ENCODE results near the gene HLA-A.
"Not testable (repeated sequence)": the region's sequence is repeated elsewhere in the genome, so short reads cannot be mapped to it uniquely, and the experiment has no call there.

The HLA-A gene

DNA sequence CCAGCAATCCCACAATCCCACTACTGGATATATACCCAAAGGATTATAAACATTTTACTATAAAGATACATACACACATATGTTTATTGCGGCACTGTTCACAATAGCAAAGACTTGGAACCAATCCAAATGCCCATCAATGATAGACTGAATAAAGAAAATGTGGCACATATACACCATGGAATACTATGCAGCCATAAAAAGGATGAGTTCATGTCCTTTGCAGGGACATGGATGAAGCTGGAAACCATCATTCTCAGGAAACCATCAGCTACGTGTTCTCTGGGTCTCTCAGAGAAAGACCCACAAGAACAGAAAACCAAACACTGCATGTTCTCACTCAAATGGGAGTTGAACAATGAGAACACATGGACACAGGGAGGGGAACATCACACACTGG, 21.4 kb downstream of the HLA-A start:
- DNase-seq: not testable (repeated sequence)

DNA sequence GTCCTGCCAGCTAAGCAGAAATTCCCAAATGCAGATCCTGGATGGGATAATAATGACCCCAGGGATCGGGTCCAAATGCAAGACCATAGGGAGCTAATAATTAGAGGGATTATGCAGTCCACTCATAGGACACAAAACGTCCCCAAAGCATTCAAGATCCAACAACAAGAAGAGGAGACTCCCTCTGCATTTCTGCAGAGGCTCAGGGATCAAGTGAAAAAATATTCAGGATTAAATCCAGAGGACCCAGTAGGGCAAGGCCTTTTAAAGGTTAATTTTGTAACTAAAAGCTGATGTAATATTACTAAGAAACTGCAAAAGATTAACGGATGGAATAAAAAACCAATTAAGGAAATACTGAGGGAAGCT, 22.2 kb downstream of the HLA-A start:
- no peak for DNase-seq

GRCh38 chr6:29964887-29965562, 22.7 kb downstream of the HLA-A start:
- DNase-seq: peak; percentile 89

- DNase-seq: no peak
Observed at GRCh38 chr6:29965563-29965872, 23.2 kb downstream of the HLA-A start.

DNA sequence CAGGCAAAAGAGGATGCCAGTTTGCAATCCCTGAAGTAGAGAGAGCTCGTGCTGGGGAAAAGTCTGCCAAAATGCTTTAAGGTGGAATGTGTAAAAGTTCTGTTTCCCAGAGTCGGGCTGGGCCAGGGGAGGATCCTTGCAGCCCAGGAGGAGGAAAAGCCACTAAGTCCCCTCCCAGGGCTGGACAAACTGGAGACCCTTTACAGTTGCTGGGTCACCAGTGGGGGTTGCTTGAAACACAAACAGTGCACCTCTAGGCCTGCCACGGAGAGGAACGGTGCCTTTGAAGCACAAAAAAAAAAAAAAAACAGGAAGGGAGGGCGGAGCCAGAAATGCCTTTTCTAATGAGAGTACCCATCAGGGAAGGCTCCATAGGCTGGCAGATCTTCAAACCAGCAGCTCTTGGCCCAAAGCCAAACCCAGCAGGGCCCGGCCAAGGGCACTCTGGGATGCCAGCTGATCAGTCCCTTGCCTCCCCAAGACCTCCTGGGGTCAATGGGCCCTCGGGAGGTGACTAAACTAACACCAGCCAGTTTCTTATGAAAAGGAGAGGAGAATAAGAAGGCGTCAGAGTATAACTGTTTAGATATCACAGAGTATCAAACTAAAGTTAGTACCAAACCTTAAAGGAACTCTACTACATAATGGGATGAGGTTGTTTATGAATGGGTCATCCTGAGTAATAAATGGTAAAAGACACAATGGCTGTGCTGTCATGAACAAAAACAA, 23.7 kb downstream of the HLA-A start:
- peak; percentile 63 for DNase-seq

GRCh38 chr6:29967379-29968010, 25.2 kb downstream of the HLA-A start:
- peak; percentile 65 for DNase-seq

GRCh38 chr6:29968130-29968529, 25.8 kb downstream of the HLA-A start:
- no peak for DNase-seq

- DNase-seq: no peak
Observed at GRCh38 chr6:29968905-29969304, 26.6 kb downstream of the HLA-A start.

DNA sequence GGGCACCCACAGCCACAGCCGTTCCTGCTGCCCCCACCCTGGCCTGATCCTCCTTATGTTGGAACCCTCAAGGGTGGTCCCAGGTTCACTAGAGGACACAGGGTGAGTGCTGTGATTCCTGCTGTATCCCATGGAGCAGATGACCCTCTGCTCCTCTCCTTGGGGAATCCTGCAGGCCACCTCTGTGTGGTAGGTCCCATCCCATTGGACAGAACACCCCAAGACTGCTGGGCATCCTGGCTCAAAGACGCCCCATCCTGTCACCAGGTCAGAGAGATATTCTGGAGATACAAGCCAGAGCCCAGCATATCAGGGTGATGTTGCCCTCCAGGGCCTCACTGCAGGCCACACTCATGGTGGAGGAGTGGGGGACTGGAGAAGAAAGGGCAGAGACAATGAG, 28.4 kb downstream of the HLA-A start:
- DNase-seq: no peak

DNA sequence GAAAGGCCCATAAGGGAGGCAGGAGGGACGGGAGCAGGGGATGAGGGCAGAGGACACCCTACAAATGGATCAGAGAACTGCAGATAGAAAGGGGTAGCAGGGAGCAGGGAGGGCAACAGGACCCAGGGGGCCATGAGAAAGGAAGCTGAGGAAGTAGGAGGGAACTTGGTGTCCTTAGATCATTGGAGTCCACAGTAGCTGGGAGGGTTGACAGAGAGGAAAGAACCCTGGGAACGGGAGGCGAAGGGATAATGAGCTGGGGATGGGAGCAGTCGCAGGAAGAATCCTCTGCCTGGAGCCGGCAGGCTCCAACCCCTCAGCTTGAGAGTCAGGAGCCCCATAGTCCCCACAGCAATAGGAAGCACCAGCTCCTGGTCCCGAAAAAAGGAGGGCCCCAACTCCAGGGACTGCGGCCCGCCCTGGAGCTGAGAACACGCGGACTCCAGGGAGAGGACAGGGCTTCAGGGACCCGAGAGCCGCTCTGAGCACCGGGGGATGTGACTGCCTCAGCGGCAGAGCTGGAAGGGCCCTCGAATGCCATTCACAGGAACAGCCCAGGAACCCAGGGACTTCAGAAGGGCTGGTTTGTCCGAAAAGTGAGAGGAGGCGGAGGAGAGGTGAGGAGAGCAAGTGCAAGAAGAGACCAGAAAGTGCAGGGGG, 32.7 kb downstream of the HLA-A start:
- no peak for DNase-seq

DNA sequence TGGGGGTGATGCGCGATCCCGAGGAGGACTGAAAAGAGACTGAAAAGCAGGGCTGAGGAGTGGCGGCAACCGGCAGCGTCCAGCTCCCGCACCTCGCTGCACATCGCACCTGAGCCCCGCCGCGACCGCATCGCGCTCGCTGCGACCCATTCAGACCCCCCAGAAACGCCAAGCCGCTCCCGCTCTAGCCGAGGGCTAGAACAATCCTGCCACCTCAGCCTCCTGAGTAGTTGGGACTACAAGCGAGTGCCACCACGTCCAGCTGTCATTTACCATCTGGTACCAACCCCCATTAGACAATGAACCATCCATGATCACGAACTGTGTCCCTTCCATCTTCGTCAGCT, 33.2 kb downstream of the HLA-A start:
- DNase-seq: no peak

- DNase-seq: no peak
Observed at GRCh38 chr6:29976253-29976587, 33.9 kb downstream of the HLA-A start.

DNA sequence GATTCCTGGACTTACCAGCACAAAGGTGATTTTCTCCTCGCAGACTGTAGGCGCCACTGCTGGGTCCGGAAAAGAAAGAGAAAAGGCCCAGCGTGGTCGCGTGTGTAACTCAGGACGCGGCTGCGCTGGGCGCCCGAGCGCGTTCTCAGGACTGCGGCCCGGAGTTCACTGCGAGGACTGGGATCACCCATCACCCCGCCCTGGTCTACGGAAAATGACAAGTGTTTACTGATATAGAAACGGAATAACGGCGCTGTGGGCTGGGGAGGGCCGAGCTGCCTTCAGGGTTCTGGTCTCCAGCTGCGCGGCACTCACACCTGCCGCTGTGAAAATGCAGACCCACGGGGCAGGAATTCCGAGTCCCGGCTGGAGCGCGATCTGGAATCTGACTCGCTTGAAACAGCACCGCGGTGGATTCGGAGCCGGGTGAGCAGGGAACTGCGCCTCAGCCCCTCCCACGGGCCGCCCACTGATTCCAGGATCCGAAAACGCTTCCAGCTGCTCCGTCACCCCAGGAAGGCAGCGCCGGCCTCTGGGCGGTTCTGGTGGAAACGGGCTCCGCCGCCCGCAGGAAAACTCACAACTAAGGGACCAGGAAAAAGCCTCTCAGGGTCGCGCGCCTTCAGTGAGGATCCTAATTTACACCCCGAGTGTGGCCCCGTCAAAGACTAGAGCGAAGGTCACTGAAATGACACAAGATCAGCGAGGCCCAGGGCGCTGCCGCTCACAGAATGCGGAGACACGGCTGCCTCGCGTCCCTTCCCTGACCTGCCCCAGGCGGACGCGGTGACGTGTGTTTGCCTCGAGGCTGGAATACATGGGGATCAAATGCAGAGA, 34.5 kb downstream of the HLA-A start:
- DNase-seq: peak; percentile 28

GRCh38 chr6:29977425-29977727, 35.0 kb downstream of the HLA-A start:
- no peak for DNase-seq

- DNase-seq: not testable (repeated sequence)
Observed at GRCh38 chr6:29980013-29980412, 37.7 kb downstream of the HLA-A start.

- DNase-seq: no peak
Observed at GRCh38 chr6:29980511-29980910, 38.2 kb downstream of the HLA-A start.

DNA sequence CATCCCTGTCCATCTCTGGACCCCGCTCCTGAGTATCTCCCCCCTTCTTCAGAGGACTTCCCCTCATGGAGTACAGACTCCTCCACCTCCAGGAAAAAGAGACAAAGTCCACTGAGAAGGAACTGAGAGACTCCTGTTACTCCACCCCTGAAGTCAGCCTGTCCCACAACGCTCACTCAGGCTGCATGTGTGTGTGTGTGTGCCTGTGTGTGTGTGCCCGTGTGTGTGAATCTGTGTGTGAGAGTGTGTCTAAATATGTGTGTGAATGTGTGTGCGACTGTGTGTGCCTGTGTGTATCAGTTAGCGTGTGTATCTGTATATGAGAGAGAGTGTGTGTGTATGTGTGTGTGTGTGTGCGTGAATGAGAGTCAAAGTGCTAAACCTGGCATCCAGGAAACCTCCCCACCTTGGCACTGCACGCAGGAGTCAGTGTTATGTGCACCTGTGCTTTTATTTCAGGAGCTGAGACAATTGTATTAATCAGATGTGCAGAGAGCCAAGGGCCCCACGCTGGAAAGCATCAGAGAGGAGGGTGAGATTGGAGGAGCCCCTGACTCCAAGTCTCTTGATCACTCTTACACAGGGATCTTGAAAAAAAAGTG, 39.0 kb downstream of the HLA-A start:
- no peak for DNase-seq

DNA sequence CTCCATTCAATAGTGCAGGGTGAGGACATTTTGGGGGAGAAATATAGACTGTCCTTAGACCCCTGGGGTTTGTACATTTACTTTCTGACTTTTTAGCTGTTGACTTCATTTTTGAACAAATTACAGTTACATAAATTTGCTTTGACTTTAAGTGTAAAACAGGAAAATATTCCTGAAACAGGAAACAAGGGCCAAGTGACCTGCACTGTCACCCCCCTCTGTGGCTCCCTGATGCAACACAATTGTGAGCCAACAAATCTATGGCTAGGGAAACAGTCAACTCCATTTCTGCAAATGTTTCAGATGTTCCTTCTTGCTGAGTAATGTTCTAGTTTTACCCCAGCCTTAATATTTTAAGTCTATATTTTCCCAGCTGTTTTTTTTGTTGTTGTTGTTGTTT, 39.8 kb downstream of the HLA-A start:
- DNase-seq: no peak

DNA sequence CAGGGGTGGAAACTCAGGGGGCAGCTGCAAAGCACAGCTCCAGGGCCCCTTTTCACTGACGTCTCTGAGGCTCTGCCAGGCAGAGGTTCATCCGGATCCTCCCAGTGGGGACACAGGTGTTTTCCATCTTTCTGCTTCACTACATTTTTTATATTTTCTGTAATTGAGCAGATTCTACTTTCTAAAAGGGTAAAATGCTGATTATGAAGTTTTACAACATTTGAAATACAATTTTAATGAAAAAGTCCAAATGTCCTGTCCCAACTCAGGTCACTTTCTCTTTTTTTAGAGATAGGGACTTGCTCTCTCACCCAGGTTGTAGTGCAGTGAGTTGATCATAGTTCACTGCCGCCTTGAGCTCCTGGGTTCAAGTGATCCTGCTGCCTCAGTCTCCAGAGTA, 41.9 kb downstream of the HLA-A start:
- DNase-seq: no peak

- no peak for DNase-seq
Observed at GRCh38 chr6:29984992-29985391, 42.7 kb downstream of the HLA-A start.

- DNase-seq: no peak
Observed at GRCh38 chr6:29986179-29986781, 43.9 kb downstream of the HLA-A start.

DNA sequence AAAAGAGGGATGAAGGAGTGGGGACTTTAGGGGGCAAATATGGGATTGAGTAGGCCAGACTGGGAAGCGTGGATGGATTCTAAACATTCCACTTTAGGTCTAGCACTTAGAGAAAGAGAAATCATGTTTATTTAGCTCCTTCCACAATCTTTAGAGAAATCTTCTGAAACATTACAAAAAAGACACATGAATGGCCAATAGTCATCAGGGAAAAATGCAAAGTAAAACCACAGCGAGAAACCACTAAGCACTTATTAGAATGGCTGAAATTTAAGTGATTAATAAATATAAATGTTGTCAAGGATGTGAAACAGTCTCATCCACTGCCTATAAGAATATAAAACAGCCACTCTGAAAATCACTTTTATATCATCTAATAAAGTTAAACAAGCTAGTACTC, 46.9 kb downstream of the HLA-A start:
- DNase-seq: no peak

DNA sequence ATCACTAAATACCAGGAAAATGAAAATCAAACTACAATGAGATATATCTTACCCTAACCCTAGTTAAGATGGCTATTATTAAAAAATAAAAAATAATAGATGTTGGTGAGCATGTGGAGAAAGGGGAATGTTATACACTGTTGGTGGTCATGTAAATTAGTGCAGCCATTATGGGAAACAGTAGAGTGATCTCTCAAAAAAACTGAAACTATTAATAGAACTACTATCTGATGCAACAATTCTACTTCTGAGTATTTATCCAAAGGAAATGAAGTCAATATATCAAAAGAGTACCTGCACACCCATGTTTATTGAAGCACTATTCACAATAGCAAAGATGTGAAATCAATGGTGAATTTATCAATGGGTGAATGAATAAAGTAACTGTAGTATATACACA, 48.6 kb downstream of the HLA-A start:
- no peak for DNase-seq

All from DMS 273 treated with DMSO at 0.1 percent for 48 hours (cell line).